Suppressor macrophage treated with lipopolysaccharide for 4 hours (primary cell): ENCODE measurements around the gene PPFIA3.
A peak's percentile ranks its signal among the peaks of the same experiment; 100 is the strongest.
"Not testable (repeated sequence)": the region's sequence is repeated elsewhere in the genome, so short reads cannot be mapped to it uniquely, and the experiment has no call there.

Source experiments
- DNase-seq: peaks from one replicate; pipeline ENCODE4 v3.0.0-alpha.2; 2020

PPFIA3 gene

GRCh38 chr19:49125025-49125731 is 5.8 kb downstream of the PPFIA3 start:
- DNase-seq = no peak

DNA sequence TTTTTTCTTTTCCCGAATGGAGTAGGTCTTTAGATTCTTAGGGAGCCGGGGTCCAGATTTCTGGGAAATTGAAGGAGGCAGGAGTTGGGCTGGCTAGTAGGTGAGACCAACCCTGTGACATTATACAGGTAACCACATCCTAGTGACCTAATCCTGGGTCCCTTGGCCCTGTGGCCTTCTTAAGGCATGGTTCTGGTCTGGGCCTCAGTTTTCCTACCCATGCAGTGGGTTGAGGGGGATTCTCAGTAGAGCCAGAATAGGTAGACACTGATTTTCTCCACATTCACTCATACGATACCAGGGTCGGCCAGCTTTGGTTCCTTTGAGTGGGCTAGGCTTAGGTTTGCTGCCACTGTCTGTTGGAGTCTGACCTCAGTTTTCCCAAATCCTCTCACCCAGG is 7.2 kb downstream of the PPFIA3 start:
- no peak for DNase-seq

DNA sequence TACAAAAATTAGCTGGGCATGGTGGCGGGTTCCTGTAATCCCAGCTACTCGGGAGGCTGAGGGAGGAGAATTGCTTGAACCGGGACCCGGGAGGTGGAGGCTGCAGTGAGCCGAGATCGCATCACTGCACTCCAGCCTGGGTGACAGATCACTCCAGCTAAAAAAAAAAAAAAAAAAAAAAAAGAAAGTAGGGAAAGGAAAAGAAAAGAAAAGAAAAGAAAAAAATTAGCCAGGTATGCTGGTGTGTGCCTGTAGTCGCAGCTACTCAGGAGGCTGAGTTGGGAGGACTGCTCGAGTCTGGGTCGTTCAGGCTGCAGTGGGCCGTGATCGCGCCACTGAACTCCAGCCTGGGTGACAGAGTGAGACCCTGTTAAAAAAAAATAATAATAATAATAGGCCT is 7.9 kb downstream of the PPFIA3 start:
- not testable (repeated sequence) for DNase-seq

DNA sequence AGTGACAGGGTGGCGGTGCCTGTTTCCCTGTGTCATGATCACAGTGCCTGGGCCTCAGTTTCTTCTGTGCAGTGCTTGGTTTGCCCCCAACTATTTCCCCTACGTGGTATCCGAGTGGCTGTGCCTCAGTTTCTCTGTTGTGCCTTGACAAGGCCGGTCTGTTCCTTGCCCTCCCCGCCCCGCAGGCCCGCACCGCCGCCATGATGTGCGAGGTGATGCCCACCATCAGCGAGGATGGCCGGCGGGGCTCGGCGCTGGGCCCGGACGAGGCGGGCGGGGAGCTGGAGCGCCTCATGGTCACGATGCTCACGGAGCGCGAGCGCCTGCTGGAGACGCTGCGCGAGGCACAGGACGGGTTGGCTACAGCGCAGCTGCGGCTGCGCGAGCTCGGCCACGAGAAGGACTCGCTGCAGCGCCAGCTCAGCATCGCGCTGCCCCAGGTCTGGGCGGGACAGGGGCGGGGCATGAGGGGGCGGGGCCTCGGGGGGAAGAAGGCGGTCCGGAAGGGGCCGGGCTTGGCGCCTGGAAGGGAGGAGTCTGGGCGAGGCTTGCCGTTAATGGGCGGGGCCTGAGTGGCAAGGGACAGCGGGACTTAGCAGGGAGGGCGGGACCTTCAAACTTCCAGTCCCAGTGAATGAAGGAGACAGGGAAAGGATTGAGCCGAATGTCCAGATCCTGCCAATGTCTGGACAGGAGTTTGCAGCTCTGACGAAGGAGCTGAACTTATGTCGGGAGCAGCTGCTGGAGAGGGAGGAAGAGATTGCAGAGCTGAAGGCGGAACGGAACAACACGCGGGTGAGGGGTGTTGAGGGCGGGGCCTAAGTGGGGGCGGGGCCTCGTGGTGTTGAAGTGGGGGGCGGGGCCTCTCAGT is 8.6 kb downstream of the PPFIA3 start:
- DNase-seq = peak; percentile 98

DNA sequence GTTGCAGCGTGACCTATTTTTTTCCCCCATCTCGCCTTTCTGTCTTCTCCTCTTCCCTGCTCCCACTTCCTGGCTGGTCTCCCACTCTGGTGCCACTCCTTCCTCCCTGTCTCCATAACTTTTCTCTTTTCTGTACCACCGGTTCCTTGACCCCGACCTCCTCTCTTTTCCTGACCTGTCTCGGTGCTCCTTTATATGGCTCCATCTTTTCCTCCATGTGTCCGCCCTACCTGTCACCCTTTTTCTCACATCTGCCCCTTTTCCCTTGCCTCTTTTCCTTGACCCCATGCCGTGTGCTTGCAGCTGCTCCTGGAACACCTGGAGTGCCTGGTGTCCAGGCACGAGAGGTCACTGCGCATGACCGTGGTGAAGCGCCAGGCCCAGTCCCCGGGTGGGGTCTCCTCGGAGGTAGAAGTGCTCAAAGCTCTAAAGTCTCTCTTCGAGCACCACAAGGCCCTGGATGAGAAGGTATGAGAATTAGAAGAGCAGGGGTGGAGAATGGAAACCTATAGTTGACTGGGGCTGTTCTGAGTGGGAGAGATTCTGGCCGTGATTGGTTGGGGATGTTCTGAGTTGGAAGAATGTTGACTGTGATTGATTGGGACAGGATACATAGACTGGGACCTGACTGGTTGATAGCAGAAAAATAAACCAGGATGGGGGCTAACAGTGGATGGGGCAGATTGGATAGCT is 9.3 kb downstream of the PPFIA3 start:
- DNase-seq = no peak

GRCh38 chr19:49129238-49129583 is 9.9 kb downstream of the PPFIA3 start:
- DNase-seq = no peak

- DNase-seq = no peak
Observed at GRCh38 chr19:49130325-49130724, 11.0 kb downstream of the PPFIA3 start.

- no peak for DNase-seq
Observed at GRCh38 chr19:49132974-49133609, 13.7 kb downstream of the PPFIA3 start.

DNA sequence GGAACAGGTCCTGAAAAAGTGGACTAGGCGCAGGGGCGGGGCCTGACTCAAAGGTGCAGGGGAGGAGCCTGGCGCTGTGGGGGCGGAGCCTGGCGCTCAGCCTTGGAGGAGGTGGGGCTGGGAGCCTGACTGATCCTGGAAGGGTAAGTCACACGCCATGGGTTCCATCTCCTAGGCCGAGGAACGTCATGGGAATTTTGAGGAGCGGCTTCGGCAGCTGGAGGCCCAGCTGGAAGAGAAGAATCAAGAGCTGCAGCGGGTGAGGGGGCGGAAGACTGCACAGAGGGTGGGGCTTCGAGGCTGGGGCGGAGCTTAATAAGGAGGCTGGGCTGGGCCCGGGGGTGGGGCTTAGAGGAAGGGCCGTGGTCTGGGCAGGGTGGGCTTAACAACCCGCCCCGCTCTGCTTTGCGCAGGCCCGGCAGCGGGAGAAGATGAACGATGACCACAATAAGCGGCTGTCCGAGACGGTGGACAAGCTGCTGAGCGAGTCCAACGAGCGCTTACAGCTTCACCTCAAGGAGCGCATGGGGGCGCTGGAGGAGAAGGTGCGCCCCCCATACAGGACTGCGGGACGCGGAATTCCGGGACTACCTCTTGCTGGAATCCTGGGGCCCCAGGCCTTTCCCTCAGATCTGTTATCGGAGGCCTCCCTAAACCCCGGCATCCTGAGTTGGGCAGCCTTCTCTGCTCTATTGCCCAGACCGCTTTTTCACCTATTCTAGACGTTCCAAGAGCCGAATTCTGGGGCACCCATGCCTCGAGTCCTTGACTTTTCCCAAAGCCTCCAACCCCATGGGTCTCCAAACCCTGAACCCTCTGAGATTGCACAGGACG is 14.5 kb downstream of the PPFIA3 start:
- DNase-seq = peak; percentile 45

DNA sequence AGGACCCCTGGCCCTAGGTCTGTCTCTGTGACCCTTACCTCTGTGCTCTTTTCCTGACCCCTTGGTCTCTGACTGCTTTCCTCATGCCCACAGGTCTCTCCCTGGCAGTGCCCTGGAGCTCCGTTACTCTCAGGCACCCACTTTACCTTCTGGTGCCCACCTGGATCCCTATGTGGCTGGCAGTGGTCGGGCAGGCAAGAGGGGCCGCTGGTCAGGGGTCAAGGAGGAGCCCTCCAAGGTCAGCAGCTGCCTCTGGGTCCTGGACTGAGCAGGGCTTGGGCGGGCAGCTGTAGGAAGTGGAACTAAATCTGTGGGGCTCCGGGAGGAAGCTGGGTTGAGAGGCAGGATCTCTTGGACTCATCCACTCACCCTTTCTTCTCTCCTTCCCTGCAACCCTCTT is 16.3 kb downstream of the PPFIA3 start:
- no peak for DNase-seq

GRCh38 chr19:49136771-49137171 is 17.4 kb downstream of the PPFIA3 start:
- DNase-seq = no peak

- no peak for DNase-seq
Observed at GRCh38 chr19:49140951-49141350, 21.6 kb downstream of the PPFIA3 start.

- DNase-seq = no peak
Observed at GRCh38 chr19:49141352-49141751, 22.0 kb downstream of the PPFIA3 start.

DNA sequence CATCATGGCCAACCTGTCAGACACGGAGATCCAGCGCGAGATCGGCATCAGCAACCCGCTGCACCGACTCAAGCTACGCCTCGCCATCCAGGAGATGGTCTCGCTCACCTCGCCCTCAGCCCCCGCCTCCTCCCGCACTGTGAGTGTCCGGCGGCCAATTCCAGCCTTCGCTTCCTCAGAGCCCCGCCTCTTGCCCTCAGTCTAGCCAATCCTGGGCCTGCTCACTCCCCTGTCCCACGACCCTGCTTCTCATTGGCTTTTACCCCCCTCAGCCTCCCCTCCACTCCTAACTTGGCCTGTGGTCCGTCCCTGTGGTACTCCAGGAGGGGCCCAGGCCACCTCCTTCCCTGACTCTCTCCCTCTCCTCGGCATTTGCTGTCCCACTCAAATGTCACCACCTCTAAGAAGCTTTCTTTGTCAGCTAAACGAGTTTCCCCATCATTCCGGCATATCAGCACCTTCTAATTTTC is 23.6 kb downstream of the PPFIA3 start:
- peak; percentile 74 for DNase-seq

DNA sequence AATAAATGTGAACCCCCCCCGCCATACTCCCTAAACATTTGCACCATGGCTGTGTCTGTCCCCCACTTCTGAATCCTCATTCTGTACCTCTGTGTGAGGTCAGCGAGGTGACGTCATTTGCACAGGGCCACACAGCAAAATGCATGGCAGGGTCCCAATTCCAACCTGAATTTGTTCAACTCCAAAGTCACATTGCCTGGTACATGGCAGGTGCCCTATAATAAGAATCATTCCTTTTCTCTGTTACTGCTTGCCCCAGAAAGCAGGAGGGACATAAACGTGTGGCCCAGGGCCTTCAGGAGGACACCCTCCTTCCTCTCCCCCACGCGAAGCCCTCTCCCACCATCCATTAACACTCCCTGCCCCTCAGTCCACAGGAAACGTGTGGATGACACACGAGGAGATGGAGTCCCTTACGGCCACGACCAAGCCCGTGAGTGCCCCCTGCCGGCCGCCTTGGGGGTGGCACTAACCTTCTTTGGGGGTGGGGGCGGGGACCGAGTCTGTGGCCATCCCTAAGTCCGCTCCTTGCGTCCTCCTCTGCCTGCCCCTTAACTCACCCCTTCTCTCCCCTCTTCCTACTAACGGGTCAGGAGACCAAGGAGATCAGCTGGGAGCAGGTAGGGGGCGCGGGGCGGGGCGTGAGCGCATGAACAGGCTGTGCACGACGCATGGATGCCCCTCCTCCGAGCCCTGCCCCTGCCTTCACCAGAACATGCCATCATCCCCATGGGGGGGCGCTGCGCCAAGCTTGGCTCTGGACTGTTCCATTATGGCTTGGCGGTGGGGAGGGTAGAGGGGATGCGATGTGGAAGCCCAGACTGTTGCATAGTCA is 26.4 kb downstream of the PPFIA3 start:
- peak; percentile 77 for DNase-seq

GRCh38 chr19:49146408-49146770 is 27.0 kb downstream of the PPFIA3 start:
- not testable (repeated sequence) for DNase-seq

- DNase-seq = no peak
Observed at GRCh38 chr19:49148044-49148682, 28.8 kb downstream of the PPFIA3 start.

DNA sequence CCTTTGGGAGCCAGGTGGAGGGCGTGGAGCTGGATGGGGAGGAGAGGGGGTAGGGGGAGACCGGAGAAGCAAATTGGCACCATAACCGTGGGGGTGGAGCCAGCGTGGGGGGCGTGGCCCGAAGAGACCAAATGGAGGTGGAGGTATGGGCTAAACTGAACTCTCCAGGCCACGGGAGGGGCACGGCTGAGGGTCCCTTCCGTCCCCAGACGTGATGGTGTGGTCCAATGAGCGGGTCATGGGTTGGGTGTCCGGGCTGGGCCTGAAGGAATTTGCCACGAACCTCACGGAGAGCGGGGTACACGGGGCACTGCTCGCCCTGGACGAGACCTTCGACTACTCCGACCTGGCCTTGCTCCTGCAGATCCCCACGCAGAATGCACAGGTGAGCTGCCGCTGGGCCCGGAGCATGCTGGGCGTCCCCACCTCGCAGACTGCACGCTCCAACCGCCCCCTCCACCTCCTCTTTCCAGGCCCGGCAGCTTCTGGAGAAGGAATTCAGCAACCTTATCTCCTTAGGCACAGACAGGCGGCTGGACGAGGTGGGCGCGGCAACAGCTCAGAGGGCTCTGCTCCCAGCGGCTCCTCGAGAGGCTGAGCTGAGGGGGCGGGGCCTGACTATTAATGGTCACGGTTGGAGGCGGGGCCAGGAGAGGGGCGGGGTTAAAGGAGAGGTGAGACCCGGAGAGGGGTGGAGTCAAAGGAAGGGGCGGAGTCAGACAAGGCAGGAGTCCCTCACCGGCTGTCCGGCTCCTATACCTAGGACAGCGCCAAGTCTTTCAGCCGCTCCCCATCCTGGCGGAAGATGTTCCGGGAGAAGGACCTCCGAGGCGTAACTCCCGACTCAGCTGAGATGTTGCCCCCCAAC is 29.7 kb downstream of the PPFIA3 start:
- DNase-seq = peak; percentile 86

DNA sequence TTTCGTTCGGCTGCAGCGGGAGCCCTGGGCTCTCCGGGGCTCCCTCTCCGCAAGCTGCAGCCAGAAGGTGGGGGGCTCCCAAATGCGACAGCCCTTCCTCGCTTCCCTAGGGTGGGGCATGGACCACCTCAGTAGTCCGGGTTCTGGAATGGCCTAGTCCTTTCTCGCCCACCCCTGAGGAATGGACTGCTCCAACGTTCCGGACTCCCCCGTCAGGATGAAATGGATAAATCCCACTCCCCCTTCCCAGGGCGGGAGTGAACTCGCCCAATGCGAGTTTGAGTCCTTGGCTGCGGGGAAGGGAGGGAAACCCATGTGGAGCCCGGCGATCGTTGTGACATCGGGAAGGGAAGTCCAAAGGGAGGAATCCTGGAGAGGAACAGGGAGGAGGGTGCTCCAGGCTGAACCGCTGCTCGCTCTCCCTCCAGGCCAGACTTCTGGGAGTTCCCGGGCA is 30.3 kb downstream of the PPFIA3 start:
- DNase-seq = peak; percentile 55
